Liver (tissue), 9 donors: ENCODE data around the gene CHN2. TPM values are rescaled to one million over a fixed set of nuclear protein-coding genes. Genes with fewer than 3 reads are reported as not detected.

ENCODE experiments used
- DNase-seq: peaks from one replicate; pipeline ENCODE4 v3.0.0-alpha.2; 2017; ENCODE audit warnings: low spot score
- H3K27ac ChIP-seq, 2 donors: one replicate each; pipeline ENCODE4 v1.7.0; 2013; ENCODE audit warnings: inconsistent platforms in 2 of 2, low read length in 2 of 2, control low read depth in 1 of 2, low read depth in 1 of 2, mild to moderate bottlenecking in 1 of 2
- H3K27me3 ChIP-seq, 4 donors: one replicate each; pipeline versions ENCODE4 v1.6.1 to v1.7.0; 2013; ENCODE audit warnings: low read length in 3 of 4, inconsistent platforms in 1 of 4, mild to moderate bottlenecking in 1 of 4, moderate library complexity in 1 of 4; ENCODE audit not compliant: control insufficient read depth in 4 of 4, insufficient read depth in 4 of 4
- H3K36me3 ChIP-seq, 4 donors: one replicate each; pipeline versions ENCODE4 v1.6.1 to v1.7.0; 2013; ENCODE audit warnings: low read length in 3 of 4, mild to moderate bottlenecking in 3 of 4, low read depth in 1 of 4, moderate library complexity in 1 of 4; ENCODE audit not compliant: control insufficient read depth in 4 of 4, insufficient read depth in 3 of 4
- H3K4me1 ChIP-seq, 4 donors: one replicate each; pipeline versions ENCODE4 v1.6.1 to v1.7.0; 2013; ENCODE audit warnings: low read length in 3 of 4, mild to moderate bottlenecking in 3 of 4, moderate library complexity in 1 of 4; ENCODE audit not compliant: control insufficient read depth in 4 of 4, insufficient read depth in 4 of 4
- H3K4me3 ChIP-seq, 3 donors: one replicate each; pipeline versions ENCODE4 v1.6.1 to v1.7.0; 2013; ENCODE audit warnings: low read length in 3 of 3, control low read depth in 1 of 3, low read depth in 1 of 3, mild to moderate bottlenecking in 1 of 3
- H3K9ac ChIP-seq, 2 donors: one replicate each; pipeline ENCODE4 v1.7.0; 2013; ENCODE audit warnings: low read length in 2 of 2, mild to moderate bottlenecking in 2 of 2, moderate library complexity in 2 of 2, control low read depth in 1 of 2, low read depth in 1 of 2
- H3K9me3 ChIP-seq, 4 donors: one replicate each; pipeline versions ENCODE4 v1.6.1 to v1.7.0; 2013; ENCODE audit warnings: low read length in 3 of 4; ENCODE audit not compliant: control insufficient read depth in 4 of 4
- ATF3 ChIP-seq: IDR thresholded peaks from 2 replicates; pipeline ENCODE4 v1.6.1; 2016; ENCODE audit warnings: antibody characterized with exemption
- CTCF ChIP-seq: fragments of 150-350 bp; IDR thresholded peaks from 2 replicates; pipeline ENCODE4 v1.5.1; 2017; ENCODE audit warnings: improper control_type of control experiment, low read depth, low read length; ENCODE audit not compliant: missing input control
- EGR1 ChIP-seq, 2 donors: IDR thresholded peaks; 2 replicates each; pipeline ENCODE4 v1.6.1; 2016 to 2018; ENCODE audit warnings: antibody characterized with exemption in 2 of 2, low read depth in 2 of 2
- FOXA1 ChIP-seq: IDR thresholded peaks from 2 replicates; pipeline ENCODE4 v1.6.1; 2016; ENCODE audit warnings: antibody characterized with exemption
- FOXA2 ChIP-seq: IDR thresholded peaks from 2 replicates; pipeline ENCODE4 v1.6.1; 2016; ENCODE audit warnings: antibody characterized with exemption
- GABPA ChIP-seq, 2 donors: IDR thresholded peaks in 1 of 2; conservative IDR thresholded peaks in 1 of 2; 2 replicates each; pipeline ENCODE4 v1.6.1; 2016; ENCODE audit warnings: antibody characterized with exemption in 2 of 2, mild to moderate bottlenecking in 1 of 2, moderate library complexity in 1 of 2
- HNF4A ChIP-seq, 2 donors: conservative IDR thresholded peaks; 2 replicates each; pipeline ENCODE4 v1.6.1; 2016; ENCODE audit warnings: antibody characterized with exemption in 2 of 2, mild to moderate bottlenecking in 2 of 2
- HNF4G ChIP-seq: IDR thresholded peaks from 2 replicates; pipeline ENCODE4 v1.6.1; 2016; ENCODE audit warnings: antibody characterized with exemption
- JUND ChIP-seq, 2 donors: IDR thresholded peaks; 2 replicates each; pipeline ENCODE4 v1.6.1; 2016; ENCODE audit warnings: antibody characterized with exemption in 2 of 2
- MAX ChIP-seq: IDR thresholded peaks from 2 replicates; pipeline ENCODE4 v1.6.1; 2016; ENCODE audit warnings: antibody characterized with exemption
- NR2F2 ChIP-seq: IDR thresholded peaks from 2 replicates; pipeline ENCODE4 v1.6.1; 2016; ENCODE audit warnings: antibody characterized with exemption
- RAD21 ChIP-seq, 2 donors: IDR thresholded peaks; 2 replicates each; pipeline ENCODE4 v1.6.1; 2016; ENCODE audit warnings: antibody characterized with exemption in 2 of 2, mild to moderate bottlenecking in 2 of 2
- REST ChIP-seq: IDR thresholded peaks from 2 replicates; pipeline ENCODE4 v1.6.1; 2016; ENCODE audit warnings: antibody characterized with exemption, mild to moderate bottlenecking
- RXRA ChIP-seq, 2 donors: IDR thresholded peaks; 2 replicates each; pipeline ENCODE4 v1.6.1; 2017 to 2018; ENCODE audit warnings: antibody characterized with exemption in 2 of 2, mild to moderate bottlenecking in 1 of 2
- SP1 ChIP-seq: IDR thresholded peaks from 2 replicates; pipeline ENCODE4 v1.6.1; 2018; ENCODE audit warnings: antibody characterized with exemption, mild to moderate bottlenecking
- TAF1 ChIP-seq: conservative IDR thresholded peaks from 2 replicates; pipeline ENCODE4 v1.6.1; 2016; ENCODE audit warnings: antibody characterized with exemption, mild to moderate bottlenecking
- YY1 ChIP-seq: IDR thresholded peaks from 2 replicates; pipeline ENCODE4 v1.6.1; 2016; ENCODE audit warnings: antibody characterized with exemption, mild to moderate bottlenecking
- ZBTB33 ChIP-seq: IDR thresholded peaks from 2 replicates; pipeline ENCODE4 v1.6.1; 2016; ENCODE audit warnings: antibody characterized with exemption
- WGBS: extraction: QIAGEN DNeasy Blood & Tissue Kit; methylation state at CpG from one replicate; pipeline ENCODE4 v1.1.7; 2013; 5-methylcytosine and 5-hydroxymethylcytosine counted together
- polyA plus RNA-seq, 2 donors: library from polyadenylated mRNA; stranded (reverse) in 1 of 2; unstranded in 1 of 2; fragments of 200-250 nt in 1 of 2; fragments of >200 nt in 1 of 2; fragmentation: Nextera tagmentation in 1 of 2; extraction: Ambion mirVana in 1 of 2; gene quantifications; one replicate each; pipeline versions ENCODE4 v1.2.1 to v1.2.3, GENCODE V29; 2013 to 2015
- total RNA-seq, 2 donors: library from RNA; depleted of rRNA; stranded (reverse); fragments of >200 nt; gene quantifications; one replicate each; pipeline ENCODE4 v1.2.3, GENCODE V29; 2014
- donor health status: healthy.
- donor health status: healthy.
- donor health status: healthy.
- donor health status: healthy.
- donor health status: healthy.

CHN2 gene
- total and polyA plus RNA-seq, 4 donors: 8.3 to 25.4 (median 17.8) TPM

- no peak for TF ChIP-seq REST
These were observed 33.3 kb upstream of the CHN2 start (continued) for GRCh38 chr7:29161231-29161630.

- Histone ChIP-seq H3K27me3 (peaks cover 0 to 4% (median 0%) of the 10 kb centered on the region in 4 donors), H3K9ac (no peak overlapping the region), H3K36me3 (no peaks in the 10 kb centered on the region), H3K4me3 (no peak overlapping the region), H3K4me1 (no peaks in the 10 kb centered on the region), H3K9me3 (no peaks in the 10 kb centered on the region), H3K27ac (no peak overlapping the region)
- WGBS: 83% methylated on average over 6 of the region's 6 CpGs
- no peak for DNase-seq
- TF ChIP-seq REST (no peak), RXRA (IDR thresholded peaks at IDR 0.05) (no peak), HNF4A (conservative IDR thresholded peaks at IDR 0.05) (no peak), EGR1 (IDR thresholded peaks at IDR 0.05; ENCODE audit: low read depth in 2 of 2) (no peak), HNF4G (no peak), ATF3 (no peak), SP1 (no peak), FOXA1 (no peak), TAF1 (no peak), NR2F2 (no peak), JUND (IDR thresholded peaks at IDR 0.05) (no peak), GABPA (IDR thresholded peaks at IDR 0.05 in 1 of 2, conservative IDR thresholded peaks at IDR 0.05 in 1 of 2) (no peak), RAD21 (IDR thresholded peaks at IDR 0.05) (no peak), FOXA2 (no peak), CTCF (no peak), ZBTB33 (no peak), YY1 (no peak), MAX (no peak)
These were observed 32.0 kb upstream of the CHN2 start for GRCh38 chr7:29162577-29162976.
